NCI-H2107 treated with DMSO at 0.1 percent for 48 hours (cell line): ENCODE results near the gene GREB1L.

Experiments used
- DNase-seq: peaks from one replicate; lab custom pipeline; 2025; ENCODE audit not compliant: unreplicated experiment; lab: John Stamatoyannopoulos, UW

GREB1L gene

DNA sequence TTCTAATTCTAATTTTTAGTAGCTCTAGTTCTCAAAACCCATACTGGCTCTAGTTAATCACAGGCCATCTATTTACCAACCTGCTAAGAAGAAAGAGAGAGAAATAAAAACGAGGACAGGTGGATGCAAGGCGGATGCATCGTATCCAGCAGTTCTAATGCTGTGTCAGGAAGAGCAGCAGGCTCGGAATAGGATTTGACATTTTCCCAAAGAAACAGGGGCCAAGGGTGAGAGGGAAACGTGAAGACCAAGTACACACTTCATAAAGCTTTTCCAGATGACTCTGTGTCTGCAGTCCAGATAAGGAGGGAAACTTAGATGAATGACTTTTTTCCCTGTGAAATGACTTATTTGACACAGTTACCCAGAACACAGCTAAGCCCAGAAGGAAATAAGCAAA is 241.0 kb downstream of the GREB1L start:
- DNase-seq: no peak

DNA sequence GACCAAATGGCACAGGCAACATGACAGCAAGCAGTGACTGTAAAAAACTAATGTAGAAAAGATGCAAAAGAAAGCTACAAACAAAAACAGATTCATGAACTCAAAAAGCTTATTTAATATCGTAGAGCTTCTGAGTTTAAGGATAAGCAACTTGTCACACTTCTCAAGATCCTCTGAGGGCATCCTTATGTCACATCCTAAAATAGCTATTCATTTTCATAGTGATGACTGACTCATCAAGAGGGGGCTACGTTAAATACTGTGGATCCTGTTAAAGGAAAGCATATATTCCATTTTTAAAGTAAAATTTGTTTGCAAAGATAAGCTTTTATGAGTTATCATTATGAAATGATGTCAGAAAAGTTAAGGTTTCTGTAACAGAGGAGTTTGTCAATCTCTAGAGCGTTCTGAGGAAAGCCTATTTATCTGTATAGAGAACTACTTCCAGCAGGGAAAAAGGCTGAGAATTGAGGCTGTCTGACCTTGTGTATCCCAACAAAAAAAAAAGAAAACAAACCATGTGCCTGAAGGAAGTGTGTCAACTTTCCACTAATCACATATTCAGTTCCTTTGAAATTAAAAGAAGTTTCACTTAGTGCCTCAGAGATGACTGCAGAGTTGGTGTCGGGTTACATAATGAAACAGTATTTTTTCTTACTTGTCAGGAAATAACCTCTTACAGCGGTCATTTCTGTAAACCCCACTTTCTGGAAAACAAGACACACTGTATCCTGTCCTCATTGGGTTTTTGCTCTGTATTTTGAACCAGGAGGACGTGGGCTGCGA is 243.0 kb downstream of the GREB1L start:
- DNase-seq: no peak

GRCh38 chr18:21486905-21487437 is 244.9 kb downstream of the GREB1L start:
- DNase-seq: no peak

GRCh38 chr18:21489119-21489750 is 247.2 kb downstream of the GREB1L start:
- DNase-seq: peak; percentile 6

DNA sequence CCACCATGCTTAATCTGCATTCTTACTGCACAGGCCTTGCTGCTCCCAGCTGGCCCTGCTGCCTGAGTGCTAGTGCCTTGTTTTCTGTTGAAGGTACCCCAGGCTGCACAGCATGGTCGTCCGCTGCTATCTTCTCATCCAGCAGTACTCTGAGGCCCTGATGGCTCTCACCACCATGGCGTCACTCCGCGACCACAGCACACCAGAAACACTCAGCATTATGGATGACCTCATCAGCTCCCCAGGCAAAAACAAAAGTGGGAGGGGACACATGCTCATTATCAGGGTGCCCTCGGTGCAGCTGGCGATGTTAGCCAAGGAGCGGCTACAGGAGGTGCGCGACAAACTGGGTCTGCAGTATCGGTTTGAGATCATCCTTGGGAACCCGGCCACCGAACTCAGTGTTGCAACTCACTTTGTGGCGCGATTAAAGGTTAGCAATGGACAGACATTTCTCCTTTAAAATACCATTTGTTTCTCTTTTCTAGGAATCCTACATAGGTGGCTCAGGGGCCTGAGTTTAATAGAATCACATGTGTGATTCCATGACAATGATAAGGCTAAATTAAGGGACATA is 248.0 kb downstream of the GREB1L start:
- no peak for DNase-seq

DNA sequence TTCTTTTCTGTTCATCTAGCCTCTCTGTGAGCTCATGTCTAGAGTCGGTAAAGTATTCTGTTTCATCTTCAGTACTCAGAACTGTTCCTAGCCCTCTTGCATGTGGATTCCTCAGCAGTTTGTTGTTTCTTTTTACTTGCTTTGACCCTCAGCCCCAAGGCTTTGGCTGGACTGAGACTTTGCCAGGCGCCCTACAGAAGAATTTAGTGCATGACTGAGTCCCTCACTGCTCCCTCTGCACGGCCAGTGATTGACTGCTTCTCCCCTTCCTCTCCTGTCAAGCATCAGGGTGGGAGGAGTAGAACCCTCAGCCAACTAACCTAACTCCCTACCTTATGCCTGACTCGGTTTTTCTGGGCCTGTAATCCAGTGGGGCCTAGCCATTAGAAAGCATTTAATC is 248.7 kb downstream of the GREB1L start:
- no peak for DNase-seq

- no peak for DNase-seq
These were observed 254.3 kb downstream of the GREB1L start for GRCh38 chr18:21496277-21496835.

DNA sequence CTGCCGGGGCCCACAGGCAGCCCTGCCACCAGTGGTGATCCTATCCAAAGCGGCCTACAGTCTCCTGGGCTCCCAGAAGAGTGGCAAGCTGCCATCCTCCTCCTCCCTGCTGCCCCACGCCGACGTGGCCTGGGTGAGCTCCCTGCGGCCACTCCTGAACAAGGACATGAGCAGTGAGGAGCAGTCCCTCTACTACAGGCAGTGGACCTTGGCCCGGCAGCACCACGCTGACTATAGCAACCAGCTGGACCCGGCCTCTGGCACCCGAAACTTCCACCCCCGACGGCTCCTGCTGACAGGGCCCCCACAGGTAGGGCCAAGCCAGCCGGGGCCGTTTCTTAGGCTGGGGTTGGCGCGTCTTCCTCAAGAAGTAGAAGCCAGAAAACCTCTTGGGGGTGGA is 258.0 kb downstream of the GREB1L start:
- DNase-seq: no peak

- DNase-seq: no peak
These were observed 260.6 kb downstream of the GREB1L start for GRCh38 chr18:21502661-21503060.

DNA sequence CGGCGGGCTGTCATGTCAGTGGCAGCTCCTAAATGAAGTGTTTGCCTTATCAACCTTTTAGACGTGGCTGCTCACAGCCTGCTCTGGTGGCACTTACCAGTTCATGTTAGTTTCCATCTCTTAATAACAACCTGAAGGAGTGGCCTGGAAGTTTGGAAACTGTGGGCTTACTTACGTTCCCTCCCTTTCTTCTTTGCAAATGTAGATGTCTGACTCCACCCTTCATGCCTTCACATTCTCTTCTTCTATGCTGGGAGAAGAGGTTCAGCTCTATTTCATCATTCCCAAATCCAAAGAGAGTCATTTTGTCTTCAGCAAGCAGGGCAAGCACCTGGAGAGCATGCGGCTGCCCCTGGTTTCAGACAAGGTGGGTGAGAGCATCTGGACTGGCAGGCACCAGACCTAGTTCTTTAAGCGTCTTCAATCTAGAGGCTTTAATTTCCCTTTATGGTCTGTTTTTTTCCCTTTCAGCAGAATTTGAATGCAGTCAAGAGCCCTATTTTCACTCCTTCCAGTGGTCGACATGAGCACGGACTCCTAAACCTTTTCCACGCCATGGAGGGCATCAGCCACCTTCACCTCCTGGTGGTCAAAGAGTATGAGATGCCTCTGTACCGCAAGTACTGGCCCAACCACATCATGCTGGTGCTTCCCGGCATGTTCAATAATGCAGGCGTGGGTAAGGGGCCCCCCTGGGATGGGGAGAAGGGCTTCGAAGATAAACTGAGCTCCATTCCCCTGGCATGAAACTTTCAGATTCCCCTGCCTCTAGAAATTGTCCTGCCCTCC is 266.1 kb downstream of the GREB1L start:
- no peak for DNase-seq

DNA sequence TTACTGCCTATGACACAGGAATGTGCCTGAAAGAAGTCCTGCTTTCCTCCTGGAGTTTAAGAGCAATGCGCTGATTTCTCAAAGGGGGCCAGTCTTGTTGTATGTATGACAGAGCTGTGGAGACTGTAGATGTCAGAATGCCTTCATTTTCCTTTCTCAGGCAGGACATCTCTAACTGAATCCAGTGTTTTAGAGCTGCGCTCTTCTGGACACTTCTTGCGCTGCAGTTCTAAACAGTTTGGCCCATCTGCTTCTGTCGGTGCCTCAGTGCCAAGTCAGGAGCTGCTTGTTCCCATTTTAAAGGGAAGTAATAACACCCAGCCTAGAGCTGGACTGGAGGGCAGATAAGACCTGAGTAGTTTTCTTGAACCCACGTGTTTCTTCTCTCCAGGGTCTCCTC is 267.0 kb downstream of the GREB1L start:
- DNase-seq: no peak

GRCh38 chr18:21513292-21513691 is 271.3 kb downstream of the GREB1L start:
- no peak for DNase-seq

DNA sequence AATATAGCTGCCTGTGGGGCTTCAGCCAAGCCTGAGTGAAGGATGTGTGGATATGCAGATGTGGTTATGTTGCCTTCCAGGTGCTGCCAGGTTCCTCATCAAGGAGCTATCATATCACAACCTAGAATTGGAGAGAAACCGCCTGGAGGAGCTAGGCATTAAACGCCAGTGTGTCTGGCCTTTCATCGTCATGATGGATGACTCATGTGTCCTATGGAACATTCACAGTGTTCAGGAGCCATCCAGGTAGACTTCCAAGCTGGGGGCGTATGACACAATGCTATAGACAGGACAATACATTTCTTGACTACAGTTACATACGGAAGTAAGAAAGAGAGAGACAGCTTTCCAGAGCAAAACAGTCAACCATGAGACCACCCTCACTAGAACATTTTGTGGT is 271.7 kb downstream of the GREB1L start:
- DNase-seq: no peak

DNA sequence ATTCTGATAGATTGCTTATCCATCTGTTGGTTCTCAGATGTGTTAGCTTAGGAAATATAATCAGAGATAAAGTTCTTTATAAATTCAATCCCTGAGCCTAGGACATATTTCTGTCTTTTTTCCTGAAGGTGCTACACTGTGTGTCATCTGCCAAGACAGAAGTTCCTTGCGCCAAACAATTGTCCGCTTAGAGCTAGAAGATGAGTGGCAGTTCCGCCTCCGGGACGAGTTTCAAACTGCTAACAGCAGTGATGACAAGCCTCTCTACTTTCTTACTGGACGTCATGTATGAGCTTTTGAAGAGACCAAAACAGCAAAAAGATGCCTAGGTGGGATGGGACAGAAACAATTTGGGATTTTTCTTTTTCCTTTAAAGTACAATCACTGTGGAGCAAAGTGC is 280.5 kb downstream of the GREB1L start:
- DNase-seq: no peak

- no peak for DNase-seq
These were observed 283.9 kb downstream of the GREB1L start for GRCh38 chr18:21525916-21526315.

GRCh38 chr18:21526463-21526862 is 284.4 kb downstream of the GREB1L start:
- DNase-seq: no peak

DNA sequence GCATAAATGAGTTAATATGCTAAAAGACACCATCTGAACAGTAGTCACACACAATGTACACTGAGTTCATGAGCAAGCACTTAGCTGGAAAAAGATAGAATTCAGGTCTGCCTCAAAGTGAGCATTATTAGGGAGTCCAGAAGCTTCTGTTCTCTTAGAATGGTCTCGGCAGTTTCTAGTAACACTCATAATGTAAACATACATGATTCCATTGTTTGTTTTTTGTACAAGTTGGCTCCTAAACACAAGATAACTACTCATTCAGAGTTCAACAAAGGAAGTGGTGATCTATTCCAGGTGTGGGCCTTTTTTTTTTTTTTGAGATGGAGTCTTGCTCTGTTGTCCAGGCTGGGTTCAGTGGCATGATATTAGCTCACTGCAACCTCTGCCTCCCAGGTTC is 292.3 kb downstream of the GREB1L start:
- DNase-seq: no peak

DNA sequence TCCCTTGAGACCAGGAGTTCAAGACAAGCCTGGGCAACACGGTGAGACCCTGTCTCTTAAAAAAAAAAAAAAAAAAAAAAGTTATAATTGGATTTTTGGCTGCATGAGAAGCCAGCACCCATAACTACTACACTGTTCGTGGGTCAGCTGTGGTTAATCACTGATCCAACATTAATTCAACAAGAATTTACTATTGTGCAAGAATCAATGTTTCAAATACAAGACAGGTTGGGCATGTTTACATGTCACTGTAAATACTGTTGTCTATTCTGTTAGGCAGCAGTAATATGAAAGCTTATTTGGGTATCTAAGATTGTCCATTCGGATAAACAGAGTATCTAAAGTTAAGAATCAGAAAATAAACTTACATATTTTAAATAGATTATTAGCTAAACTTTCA is 296.2 kb downstream of the GREB1L start:
- DNase-seq: no peak

DNA sequence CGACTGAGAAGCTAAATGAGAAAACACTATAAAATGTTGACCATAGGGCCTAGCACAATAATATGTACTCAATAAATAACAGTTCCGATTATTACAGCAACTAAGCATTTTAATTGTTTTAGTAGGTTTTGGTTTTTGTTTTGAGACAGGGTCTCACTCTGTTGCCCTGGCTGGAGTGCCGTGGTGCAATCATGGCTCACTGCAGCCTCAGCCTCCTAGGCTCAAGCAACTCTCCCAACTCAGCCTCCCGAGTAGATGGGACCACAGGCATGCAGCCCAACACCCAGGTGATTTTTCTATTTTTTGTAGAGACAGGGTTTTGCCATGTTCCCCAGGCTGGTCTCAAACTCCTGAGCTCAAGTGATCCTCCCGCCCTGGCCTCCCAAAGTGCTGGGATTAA is 304.4 kb downstream of the GREB1L start:
- no peak for DNase-seq

GRCh38 chr18:21548647-21549046 is 306.6 kb downstream of the GREB1L start:
- no peak for DNase-seq

DNA sequence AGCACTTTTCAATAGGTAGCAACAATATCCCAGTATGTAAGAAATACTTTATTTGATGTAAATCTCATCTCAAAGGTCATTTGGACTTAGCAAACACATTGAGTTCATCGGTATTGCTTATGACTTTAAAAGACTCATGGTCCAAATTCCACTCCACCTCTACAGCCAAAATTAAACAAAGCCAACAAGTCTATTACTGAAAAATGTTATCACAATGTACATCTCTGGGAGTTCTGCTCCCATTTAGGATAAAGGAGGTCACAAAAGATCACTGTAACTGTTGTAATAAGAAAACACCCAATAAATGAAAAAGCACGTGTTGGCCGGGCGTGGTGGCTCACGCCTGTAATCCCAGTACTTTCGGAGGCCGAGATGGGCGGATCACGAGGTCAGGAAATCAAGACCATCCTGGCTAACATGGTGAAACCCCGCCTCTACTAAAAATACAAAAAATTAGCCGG is 308.5 kb downstream of the GREB1L start:
- DNase-seq: no peak
